GM12878 (cell line): Measurements from ENCODE around the gene ASIC1. TPM values are rescaled to one million over a fixed set of nuclear protein-coding genes. Genes with fewer than 3 reads are reported as not detected.
A peak's percentile ranks its signal among the peaks of the same experiment; 100 is the strongest.

Experiments
- ATF2 ChIP-seq: IDR thresholded peaks from 2 replicates; pipeline ENCODE4 v1.6.1; 2012; ENCODE audit warnings: low read length, inconsistent platforms
- CEBPB ChIP-seq, 2 experiments: fragments of 150-350 bp in 1 of 2; IDR thresholded peaks; 2 replicates each; pipeline ENCODE4 v1.6.1; 2012 to 2014; ENCODE audit warnings: low read depth in 2 of 2, low read length in 2 of 2, borderline replicate concordance in 1 of 2, inconsistent platforms in 1 of 2
- CREM ChIP-seq: IDR thresholded peaks from 2 replicates; pipeline ENCODE4 v1.6.1; 2014; ENCODE audit warnings: antibody characterized with exemption, low read depth
- EZH2 ChIP-seq: IDR thresholded peaks from 2 replicates; pipeline ENCODE4 v1.6.1; 2012; ENCODE audit warnings: low read depth, mild to moderate bottlenecking, control low read depth, inconsistent platforms, low read length, borderline replicate concordance; ENCODE audit not compliant: control insufficient read depth
- IRF4 ChIP-seq: IDR thresholded peaks from 2 replicates; pipeline ENCODE4 v1.6.1; 2011; ENCODE audit warnings: low read depth, low read length
- KLF5 ChIP-seq: fragments of 450-650 bp; IDR thresholded peaks from 2 replicates; pipeline ENCODE4 v1.6.1; 2014; ENCODE audit warnings: mild to moderate bottlenecking; ENCODE audit not compliant: partially characterized antibody
- NR2F1 ChIP-seq: fragments of 450-650 bp; conservative IDR thresholded peaks from 2 replicates; pipeline ENCODE4 v1.6.1; 2017; ENCODE audit warnings: mild to moderate bottlenecking
- NRF1 ChIP-seq: conservative IDR thresholded peaks from 2 replicates; pipeline ENCODE4 v1.6.1; 2011; ENCODE audit warnings: mild to moderate bottlenecking, low read depth, low read length, improper control_type of control experiment
- PKNOX1 ChIP-seq: fragments of 450-650 bp; IDR thresholded peaks from 2 replicates; pipeline ENCODE4 v1.6.1; 2016; ENCODE audit warnings: mild to moderate bottlenecking
- RAD21 ChIP-seq: IDR thresholded peaks from 2 replicates; pipeline ENCODE4 v1.6.1; 2011; ENCODE audit warnings: mild to moderate bottlenecking, low read depth, low read length, moderate library complexity; ENCODE audit not compliant: insufficient read depth
- RELA ChIP-seq: fragments of 450-650 bp; IDR thresholded peaks from 2 replicates; pipeline ENCODE4 v1.8.0; 2014; ENCODE audit warnings: borderline replicate concordance; ENCODE audit not compliant: partially characterized antibody
- SMARCA5 ChIP-seq: fragments of 450-650 bp; IDR thresholded peaks from 2 replicates; pipeline ENCODE4 v1.6.1; 2017; ENCODE audit warnings: mild to moderate bottlenecking
- SMC3 ChIP-seq: IDR thresholded peaks from 2 replicates; pipeline ENCODE4 v1.6.1; 2011; ENCODE audit warnings: low read length, improper control_type of control experiment, borderline replicate concordance
- SPI1 ChIP-seq: IDR thresholded peaks from 2 replicates; pipeline ENCODE4 v1.6.1; 2011; ENCODE audit warnings: low read depth, mild to moderate bottlenecking, low read length, moderate library complexity, borderline replicate concordance; ENCODE audit not compliant: insufficient read depth
- SRF ChIP-seq, 2 experiments: IDR thresholded peaks; 2 replicates each; pipeline ENCODE4 v1.6.1; 2011; ENCODE audit warnings: low read depth in 2 of 2, low read length in 2 of 2, mild to moderate bottlenecking in 1 of 2, moderate library complexity in 1 of 2
- TCF3 ChIP-seq: IDR thresholded peaks from 2 replicates; pipeline ENCODE4 v1.6.1; 2012; ENCODE audit warnings: low read depth, mild to moderate bottlenecking, low read length, borderline replicate concordance; ENCODE audit not compliant: insufficient read depth
- WRNIP1 ChIP-seq: IDR thresholded peaks from 2 replicates; pipeline ENCODE4 v1.6.1; 2011; ENCODE audit warnings: low read depth, low read length, improper control_type of control experiment, borderline replicate concordance
- ZBTB33 ChIP-seq: fragments of 450-650 bp; IDR thresholded peaks from 2 replicates; pipeline ENCODE4 v1.6.1; 2017; ENCODE audit warnings: mild to moderate bottlenecking
- ZNF622 ChIP-seq: fragments of 450-650 bp; IDR thresholded peaks from 2 replicates; pipeline ENCODE4 v1.6.1; 2017; ENCODE audit warnings: mild to moderate bottlenecking, inconsistent platforms
- polyA plus RNA-seq, 11 experiments: library from polyadenylated mRNA; depleted of rRNA in 4 of 11; unstranded in 6 of 11; stranded (reverse) in 5 of 11; fragments of >200 nt; fragmentation: Nextera tagmentation in 4 of 11; fragmentation: Illumina TruSeq in 1 of 11; extraction: Ambion mirVana in 4 of 11; extraction: Trizol in 1 of 11; gene quantifications; 1 replicate in 1 of 11; 2 replicates in 10 of 11; pipeline versions ENCODE4 v1.2.1 to v1.2.3, GENCODE V29; 2011 to 2016; ENCODE audit warnings: inconsistent platforms in 2 of 11, missing spikeins in 2 of 11, low read depth in 1 of 11
- total RNA-seq, 4 experiments: library from RNA; depleted of rRNA in 3 of 4; stranded (reverse); fragments of >200 nt in 3 of 4; fragmentation: Illumina TruSeq in 1 of 4; extraction: Trizol in 1 of 4; gene quantifications; 2 replicates each; pipeline versions ENCODE4 v1.2.1 to v1.2.3, GENCODE V29; 2013 to 2021
- TF ChIP-seq, protein P1 (sequence below): IDR thresholded peaks from 2 replicates; pipeline ENCODE4 v1.6.1; 2011; ENCODE audit warnings: borderline replicate concordance, low read depth, mild to moderate bottlenecking, moderate library complexity, mixed read lengths, low read length; ENCODE audit not compliant: insufficient read depth; ENCODE audit errors: extremely low read length
- TF ChIP-seq, protein P2 (sequence below): fragments of 450-650 bp; IDR thresholded peaks from 2 replicates; pipeline ENCODE4 v1.6.1; 2017; ENCODE audit warnings: antibody characterized with exemption, mild to moderate bottlenecking, moderate library complexity

ASIC1 gene
- total and polyA plus RNA-seq, 10 of the 15 experiments (the other 5 are each of a cell fraction or from before 2014, with no cell fraction given) = 0.02 to 0.28 (median 0.21) TPM; not detected in 4

DNA sequence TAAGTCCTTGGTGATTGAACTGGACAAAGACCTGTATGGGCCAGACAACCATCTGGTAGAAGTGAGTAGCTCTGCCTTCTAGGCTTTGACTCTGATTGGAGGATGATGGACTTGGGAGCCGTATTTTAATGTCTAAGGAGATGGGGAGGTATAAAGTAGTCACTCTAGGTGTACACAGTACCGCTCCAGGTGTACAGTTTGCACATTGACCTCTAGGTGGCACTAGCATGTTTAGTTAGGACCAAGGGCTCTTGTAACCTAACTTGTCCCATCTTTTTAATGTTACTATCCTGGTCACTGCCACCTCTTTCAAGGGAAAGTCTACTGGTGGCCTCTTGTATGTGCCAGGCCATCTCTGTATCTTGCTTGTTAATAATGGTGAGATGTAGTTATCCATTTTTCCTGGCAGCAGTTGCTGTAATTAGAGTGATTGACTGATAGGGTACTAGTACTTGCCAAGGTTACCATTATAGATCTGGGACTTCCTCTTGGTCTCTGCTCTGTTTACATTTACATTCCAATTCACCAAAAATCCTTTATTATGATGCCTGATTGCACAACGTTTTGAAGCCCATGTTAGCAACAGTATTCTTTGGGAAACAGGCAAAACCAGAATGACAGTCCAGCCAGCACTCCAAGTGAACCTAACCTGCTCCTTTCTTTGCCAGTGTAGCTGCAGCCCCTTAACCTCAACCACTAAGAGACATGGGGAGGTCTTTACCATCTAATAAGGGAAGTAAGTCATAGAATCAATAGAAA lies 31.4 kb downstream of the ASIC1 start (continued):
- TF ChIP-seq ZBTB33 (no peak), CEBPB (IDR thresholded peaks at IDR 0.05; ENCODE audit: borderline replicate concordance in 1 of 2, low read depth in 2 of 2, low read length in 2 of 2) (no peak), CREM (no peak), SRF (IDR thresholded peaks at IDR 0.05; ENCODE audit: low read depth in 2 of 2, low read length in 2 of 2) (no peak), RAD21 (peak; percentile 67), SMARCA5 (no peak), ZNF622 (no peak), RELA (no peak), SPI1 (peak; percentile 34; the same call in 1 of the 2 replicates), TCF3 (no peak), WRNIP1 (no peak), NRF1 (no peak), PKNOX1 (peak; percentile 31; the same call in 1 of the 2 replicates), SMC3 (peak; percentile 47; the same call in 1 of the 2 replicates), KLF5 (no peak), EZH2 (no peak), NR2F1 (no peak), ATF2 (0 out of 2 replicates have a peak, but pooled peaks have one; percentile 14), IRF4 (no peak)
- TF ChIP-seq, protein P1, sequence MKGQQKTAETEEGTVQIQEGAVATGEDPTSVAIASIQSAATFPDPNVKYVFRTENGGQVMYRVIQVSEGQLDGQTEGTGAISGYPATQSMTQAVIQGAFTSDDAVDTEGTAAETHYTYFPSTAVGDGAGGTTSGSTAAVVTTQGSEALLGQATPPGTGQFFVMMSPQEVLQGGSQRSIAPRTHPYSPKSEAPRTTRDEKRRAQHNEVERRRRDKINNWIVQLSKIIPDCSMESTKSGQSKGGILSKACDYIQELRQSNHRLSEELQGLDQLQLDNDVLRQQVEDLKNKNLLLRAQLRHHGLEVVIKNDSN = no peak
- TF ChIP-seq, protein P2, sequence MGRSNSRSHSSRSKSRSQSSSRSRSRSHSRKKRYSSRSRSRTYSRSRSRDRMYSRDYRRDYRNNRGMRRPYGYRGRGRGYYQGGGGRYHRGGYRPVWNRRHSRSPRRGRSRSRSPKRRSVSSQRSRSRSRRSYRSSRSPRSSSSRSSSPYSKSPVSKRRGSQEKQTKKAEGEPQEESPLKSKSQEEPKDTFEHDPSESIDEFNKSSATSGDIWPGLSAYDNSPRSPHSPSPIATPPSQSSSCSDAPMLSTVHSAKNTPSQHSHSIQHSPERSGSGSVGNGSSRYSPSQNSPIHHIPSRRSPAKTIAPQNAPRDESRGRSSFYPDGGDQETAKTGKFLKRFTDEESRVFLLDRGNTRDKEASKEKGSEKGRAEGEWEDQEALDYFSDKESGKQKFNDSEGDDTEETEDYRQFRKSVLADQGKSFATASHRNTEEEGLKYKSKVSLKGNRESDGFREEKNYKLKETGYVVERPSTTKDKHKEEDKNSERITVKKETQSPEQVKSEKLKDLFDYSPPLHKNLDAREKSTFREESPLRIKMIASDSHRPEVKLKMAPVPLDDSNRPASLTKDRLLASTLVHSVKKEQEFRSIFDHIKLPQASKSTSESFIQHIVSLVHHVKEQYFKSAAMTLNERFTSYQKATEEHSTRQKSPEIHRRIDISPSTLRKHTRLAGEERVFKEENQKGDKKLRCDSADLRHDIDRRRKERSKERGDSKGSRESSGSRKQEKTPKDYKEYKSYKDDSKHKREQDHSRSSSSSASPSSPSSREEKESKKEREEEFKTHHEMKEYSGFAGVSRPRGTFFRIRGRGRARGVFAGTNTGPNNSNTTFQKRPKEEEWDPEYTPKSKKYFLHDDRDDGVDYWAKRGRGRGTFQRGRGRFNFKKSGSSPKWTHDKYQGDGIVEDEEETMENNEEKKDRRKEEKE = no peak
